ENCODE measurements around the gene CYLD. TPM values are rescaled to one million over a fixed set of nuclear protein-coding genes. Genes with fewer than 3 reads are reported as not detected.

The CYLD gene
- polyA plus RNA-seq, 4 donors = 6.0 to 18.4 (median 7.6) TPM

DNA sequence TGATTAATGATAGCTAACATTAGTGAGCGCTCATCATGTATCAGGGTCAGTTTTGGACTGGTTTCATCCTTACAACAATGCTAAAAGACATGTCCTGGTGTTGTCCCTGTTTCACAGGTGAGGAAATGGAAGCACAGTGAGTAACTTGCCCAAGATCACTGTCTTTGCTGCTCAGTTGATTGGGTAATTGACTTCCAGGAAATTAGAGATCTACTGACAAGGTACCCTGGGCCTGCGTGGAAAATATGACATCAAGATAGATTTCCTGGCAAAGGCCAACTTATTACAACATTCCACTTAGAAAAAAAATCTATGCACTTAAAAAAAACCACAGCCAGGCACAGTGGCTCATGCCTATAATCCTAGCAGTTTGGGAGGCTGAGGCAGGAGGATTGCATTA, 96.3 kb downstream of the CYLD start:
- FAIRE-seq = no peak

DNA sequence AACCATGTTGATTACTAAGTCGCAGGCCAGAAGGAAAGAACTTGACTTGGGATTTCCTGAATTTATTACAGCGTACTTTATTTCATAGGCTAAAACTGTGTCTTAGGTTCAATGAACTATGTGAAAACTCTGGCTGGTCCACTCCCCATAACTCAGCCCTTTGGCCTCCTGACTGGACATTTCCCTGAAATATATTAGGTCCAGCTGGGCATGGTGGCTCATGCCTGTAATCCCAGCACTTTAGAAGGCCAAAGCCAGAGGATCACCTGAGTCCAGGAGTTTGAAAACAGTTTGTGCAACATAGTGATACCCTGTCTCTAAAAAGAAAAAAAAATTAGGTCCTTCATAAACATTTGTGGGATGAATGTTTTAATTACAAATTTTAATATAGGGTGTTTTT, 97.0 kb downstream of the CYLD start:
- Histone ChIP-seq H3K27ac (ENCODE audit: low read depth in 1 of 3, low read length in 2 of 3) (no peak overlapping the region), H3K27me3 (ENCODE audit: control insufficient read depth in 3 of 3, insufficient read depth in 3 of 3, low read length in 3 of 3) (peaks cover 0 to 23% (median 2%) of the 10 kb centered on the region in 3 donors), H3K36me3 (ENCODE audit: control insufficient read depth in 3 of 3, insufficient read depth in 2 of 3, low read depth in 1 of 3, low read length in 3 of 3) (no peaks in the 10 kb centered on the region), H3K4me3 (ENCODE audit: low read depth in 1 of 3, low read length in 3 of 3) (no peak overlapping the region), H3K9me3 (ENCODE audit: control insufficient read depth in 2 of 2, insufficient read depth in 1 of 2, low read depth in 1 of 2, low read length in 1 of 2) (no peaks in the 10 kb centered on the region), H3K4me1 (ENCODE audit: control insufficient read depth in 3 of 3, insufficient read depth in 2 of 3, low read depth in 1 of 3, low read length in 2 of 3) (peaks cover 0 to 4% (median 0%) of the 10 kb centered on the region in 3 donors)
- WGBS, 3 donors = 94 to 98% (median 95%) methylated on average over 2 of the region's 2 CpGs
- DNase-seq (no peak), FAIRE-seq (no peak)

More for the DNA sequence above, 96.3 kb downstream of the CYLD start:
- no peak overlapping the region for H3K27ac ChIP-seq (ENCODE audit: low read depth in 1 of 3, low read length in 2 of 3)
- H3K4me1 ChIP-seq (ENCODE audit: control insufficient read depth in 3 of 3, insufficient read depth in 2 of 3, low read depth in 1 of 3, low read length in 2 of 3) = peaks cover 0 to 4% (median 0%) of the 10 kb centered on the region in 3 donors
- H3K36me3 ChIP-seq (ENCODE audit: control insufficient read depth in 3 of 3, insufficient read depth in 2 of 3, low read depth in 1 of 3, low read length in 3 of 3) = no peaks in the 10 kb centered on the region
- H3K27me3 ChIP-seq (ENCODE audit: control insufficient read depth in 3 of 3, insufficient read depth in 3 of 3, low read length in 3 of 3) = peaks cover 0 to 23% (median 2%) of the 10 kb centered on the region in 3 donors
- H3K4me3 ChIP-seq (ENCODE audit: low read depth in 1 of 3, low read length in 3 of 3) = no peak overlapping the region
- no peak for DNase-seq
- no peaks in the 10 kb centered on the region for H3K9me3 ChIP-seq (ENCODE audit: control insufficient read depth in 2 of 2, insufficient read depth in 1 of 2, low read depth in 1 of 2, low read length in 1 of 2)
- WGBS, 3 donors = 59 to 74% (median 59%) methylated on average over 2 of the region's 2 CpGs

DNA sequence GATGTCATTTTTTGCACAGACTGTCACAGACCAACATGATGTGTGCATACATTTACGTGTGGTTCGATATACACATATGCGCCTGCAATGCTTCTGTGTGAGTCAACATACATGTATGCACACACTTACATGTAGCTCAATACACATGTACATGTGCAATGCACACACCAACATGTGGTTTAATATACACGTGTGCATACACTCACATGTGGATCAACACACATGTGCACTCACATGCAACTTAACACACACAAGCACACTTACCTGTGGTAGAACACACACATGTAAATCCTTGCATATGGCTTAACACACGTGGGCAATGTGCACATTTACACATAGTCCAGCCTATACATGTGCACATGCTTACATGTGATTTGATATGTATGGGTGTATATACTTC, 97.5 kb downstream of the CYLD start:
- Histone ChIP-seq H3K27ac (ENCODE audit: low read depth in 1 of 3, low read length in 2 of 3) (no peak overlapping the region), H3K4me1 (ENCODE audit: control insufficient read depth in 3 of 3, insufficient read depth in 2 of 3, low read depth in 1 of 3, low read length in 2 of 3) (peaks cover 0 to 4% (median 0%) of the 10 kb centered on the region in 3 donors), H3K9me3 (ENCODE audit: control insufficient read depth in 2 of 2, insufficient read depth in 1 of 2, low read depth in 1 of 2, low read length in 1 of 2) (no peaks in the 10 kb centered on the region), H3K4me3 (ENCODE audit: low read depth in 1 of 3, low read length in 3 of 3) (no peak overlapping the region), H3K36me3 (ENCODE audit: control insufficient read depth in 3 of 3, insufficient read depth in 2 of 3, low read depth in 1 of 3, low read length in 3 of 3) (no peaks in the 10 kb centered on the region), H3K27me3 (ENCODE audit: control insufficient read depth in 3 of 3, insufficient read depth in 3 of 3, low read length in 3 of 3) (peaks cover 0 to 21% (median 4%) of the 10 kb centered on the region in 3 donors)
- no peak for FAIRE-seq
- DNase-seq = no peak
- 86 to 92% (median 86%) methylated on average over 5 of the region's 5 CpGs for WGBS, 3 donors

DNA sequence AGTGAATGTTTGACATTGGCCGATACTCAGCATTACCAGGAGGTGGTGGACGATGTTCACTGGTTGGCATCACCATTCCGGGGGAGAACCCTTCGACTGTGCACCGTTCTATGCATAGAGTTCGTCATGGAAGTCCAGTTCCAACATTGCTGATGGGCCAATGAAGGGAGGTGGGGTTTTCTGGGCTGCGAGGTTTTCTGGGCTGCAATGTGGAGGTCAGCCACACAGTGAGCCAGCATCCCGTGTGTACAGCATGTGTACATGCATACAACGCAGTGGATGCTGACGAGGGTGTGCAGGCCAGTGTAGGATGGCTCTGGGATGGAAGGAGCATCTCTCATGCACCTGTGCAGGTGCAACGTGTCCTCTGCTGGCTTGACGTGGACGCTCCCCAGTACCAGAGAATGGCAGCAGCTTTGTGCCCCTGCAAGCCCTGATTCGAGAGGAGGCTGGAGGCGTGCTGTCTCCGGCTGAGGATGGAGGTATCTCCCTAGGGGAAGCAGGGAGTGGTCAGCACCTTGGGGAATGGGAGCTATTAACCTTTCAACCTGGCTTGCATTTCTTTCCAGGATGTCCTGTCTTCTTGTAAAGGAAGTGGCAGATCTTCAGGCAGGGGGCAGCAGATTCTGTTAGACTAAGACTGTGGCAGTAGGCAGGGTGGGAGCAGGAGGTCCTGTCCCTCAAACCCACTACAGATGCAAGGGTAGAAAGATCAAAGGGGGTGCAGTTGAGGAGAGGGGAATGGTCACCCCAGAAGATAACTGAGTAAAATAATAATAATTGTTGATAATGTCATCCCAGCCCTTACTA, 98.2 kb downstream of the CYLD start:
- Histone ChIP-seq H3K27me3 (ENCODE audit: control insufficient read depth in 3 of 3, insufficient read depth in 3 of 3, low read length in 3 of 3) (peaks cover 0 to 20% (median 5%) of the 10 kb centered on the region in 3 donors), H3K36me3 (ENCODE audit: control insufficient read depth in 3 of 3, insufficient read depth in 2 of 3, low read depth in 1 of 3, low read length in 3 of 3) (no peaks in the 10 kb centered on the region), H3K27ac (ENCODE audit: low read depth in 1 of 3, low read length in 2 of 3) (no peak overlapping the region), H3K4me1 (ENCODE audit: control insufficient read depth in 3 of 3, insufficient read depth in 2 of 3, low read depth in 1 of 3, low read length in 2 of 3) (peaks cover 0 to 4% (median 3%) of the 10 kb centered on the region in 3 donors), H3K4me3 (ENCODE audit: low read depth in 1 of 3, low read length in 3 of 3) (no peak overlapping the region), H3K9me3 (ENCODE audit: control insufficient read depth in 2 of 2, insufficient read depth in 1 of 2, low read depth in 1 of 2, low read length in 1 of 2) (no peaks in the 10 kb centered on the region)
- DNase-seq (no peak), FAIRE-seq (no peak)
- 85 to 90% (median 88%) methylated on average over 16 of the region's 16 CpGs for WGBS, 3 donors

DNA sequence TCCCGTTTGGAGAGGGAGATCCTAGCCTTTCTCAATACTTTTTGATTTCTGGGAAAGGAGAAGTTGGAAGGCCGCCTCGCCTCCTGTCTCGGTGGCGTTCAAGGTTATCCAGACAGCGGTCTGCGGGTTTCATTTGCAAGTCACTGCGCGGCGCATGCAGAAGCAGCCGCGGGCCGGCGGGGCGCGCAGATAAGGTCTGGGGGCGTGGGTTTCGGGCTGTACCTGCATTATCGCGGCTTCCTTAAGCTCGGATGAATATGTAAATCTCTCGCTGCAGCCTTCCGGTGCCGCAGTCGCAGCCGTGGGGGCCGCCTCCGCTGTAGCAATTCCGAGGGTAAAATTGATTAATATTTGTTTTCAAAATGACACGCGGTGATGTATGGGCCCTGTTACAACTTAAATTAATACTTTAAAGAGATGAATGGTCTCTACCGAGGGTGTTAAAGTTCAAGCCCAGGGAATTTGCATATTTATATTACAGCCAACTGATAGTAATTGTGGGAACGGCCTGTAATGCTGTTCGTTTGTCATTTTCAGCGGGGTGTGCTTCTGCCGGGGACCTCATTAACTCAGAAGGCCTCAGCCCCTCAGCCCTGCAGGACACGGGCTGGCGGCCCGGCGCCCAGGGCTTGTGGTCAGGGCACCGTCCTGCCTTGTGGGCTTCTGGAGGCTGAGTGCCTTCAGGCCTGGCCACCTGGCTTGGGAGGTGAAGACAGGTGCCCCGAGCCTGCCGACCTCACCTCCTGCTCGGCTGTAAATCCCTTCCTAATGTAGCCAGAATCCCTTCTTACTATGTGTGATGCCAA, 99.4 kb downstream of the CYLD start:
- WGBS, 3 donors = 9 to 13% (median 11%) methylated on average over 44 of the region's 44 CpGs
- DNase-seq = peak; percentile 10 to 40

DNA sequence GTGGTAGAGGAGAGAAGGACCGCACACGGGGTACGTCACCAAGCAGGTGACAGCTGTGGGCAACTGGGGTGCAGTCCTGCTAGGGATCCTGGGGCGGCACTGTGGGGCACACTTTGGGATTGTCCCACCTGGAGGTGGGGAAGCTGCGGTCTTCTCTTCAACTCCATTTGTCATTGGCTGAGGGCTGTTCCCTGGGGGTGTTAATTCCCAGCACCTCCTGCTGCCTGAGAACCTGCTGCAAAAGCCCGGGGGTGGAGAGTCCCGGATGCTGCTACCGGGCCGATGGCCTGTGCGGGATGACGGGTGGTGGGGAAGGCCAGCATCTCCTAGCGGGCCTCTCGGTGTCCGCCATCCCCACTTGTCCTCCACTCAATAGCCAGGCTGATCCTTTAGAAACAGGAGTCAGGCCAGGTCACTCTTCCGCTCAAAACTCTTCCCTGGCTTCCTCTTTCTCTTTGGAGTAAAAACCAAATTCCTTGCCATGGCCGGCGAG, 100.2 kb downstream of the CYLD start:
- no peaks in the 10 kb centered on the region for H3K36me3 ChIP-seq (ENCODE audit: control insufficient read depth in 3 of 3, insufficient read depth in 2 of 3, low read depth in 1 of 3, low read length in 3 of 3)
- H3K27ac ChIP-seq (ENCODE audit: low read depth in 1 of 3, low read length in 2 of 3) = no peak overlapping the region
- no peak for DNase-seq
- peaks cover 0 to 4% (median 3%) of the 10 kb centered on the region in 3 donors for H3K4me1 ChIP-seq (ENCODE audit: control insufficient read depth in 3 of 3, insufficient read depth in 2 of 3, low read depth in 1 of 3, low read length in 2 of 3)
- WGBS, 3 donors = 88 to 95% (median 91%) methylated on average over 17 of the region's 17 CpGs
- no peak overlapping the region for H3K4me3 ChIP-seq (ENCODE audit: low read depth in 1 of 3, low read length in 3 of 3)
- H3K27me3 ChIP-seq (ENCODE audit: control insufficient read depth in 3 of 3, insufficient read depth in 3 of 3, low read length in 3 of 3) = peaks cover 0 to 20% (median 5%) of the 10 kb centered on the region in 3 donors
- FAIRE-seq = no peak
- H3K9me3 ChIP-seq (ENCODE audit: control insufficient read depth in 2 of 2, insufficient read depth in 1 of 2, low read depth in 1 of 2, low read length in 1 of 2) = no peaks in the 10 kb centered on the region

More for the DNA sequence above, 99.4 kb downstream of the CYLD start:
- peaks cover 0 to 4% (median 3%) of the 10 kb centered on the region in 3 donors for H3K4me1 ChIP-seq (ENCODE audit: control insufficient read depth in 3 of 3, insufficient read depth in 2 of 3, low read depth in 1 of 3, low read length in 2 of 3)
- H3K9me3 ChIP-seq (ENCODE audit: control insufficient read depth in 2 of 2, insufficient read depth in 1 of 2, low read depth in 1 of 2, low read length in 1 of 2) = no peaks in the 10 kb centered on the region
- H3K27ac ChIP-seq (ENCODE audit: low read depth in 1 of 3, low read length in 2 of 3) = no peak overlapping the region
- H3K36me3 ChIP-seq (ENCODE audit: control insufficient read depth in 3 of 3, insufficient read depth in 2 of 3, low read depth in 1 of 3, low read length in 3 of 3) = no peaks in the 10 kb centered on the region
- no peak for FAIRE-seq
- peaks cover 0 to 20% (median 5%) of the 10 kb centered on the region in 3 donors for H3K27me3 ChIP-seq (ENCODE audit: control insufficient read depth in 3 of 3, insufficient read depth in 3 of 3, low read length in 3 of 3)
- H3K4me3 ChIP-seq (ENCODE audit: low read depth in 1 of 3, low read length in 3 of 3) = peak overlapping the region in 1 of 3 donors; percentile 10

DNA sequence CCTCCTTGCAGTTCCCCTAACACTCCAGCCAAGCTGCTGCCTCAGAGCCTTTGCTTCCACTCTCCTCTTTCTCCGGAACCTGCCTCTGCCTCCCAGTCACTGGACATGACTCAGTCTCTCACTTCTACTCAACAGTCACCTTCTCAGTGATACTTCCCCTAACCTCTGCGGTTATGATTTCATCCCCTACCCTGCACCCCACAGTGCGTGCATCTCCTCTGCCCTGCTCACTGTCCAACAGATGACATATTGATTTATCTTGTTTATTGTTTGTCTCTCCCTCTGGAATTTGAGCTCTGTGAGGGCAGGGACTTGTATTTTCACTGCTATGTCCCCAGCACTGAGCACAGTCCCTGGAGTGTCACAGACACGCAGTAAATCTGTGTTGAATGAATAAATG, 100.7 kb downstream of the CYLD start:
- DNase-seq = no peak
- H3K9me3 ChIP-seq (ENCODE audit: control insufficient read depth in 2 of 2, insufficient read depth in 1 of 2, low read depth in 1 of 2, low read length in 1 of 2) = no peaks in the 10 kb centered on the region
- H3K27me3 ChIP-seq (ENCODE audit: control insufficient read depth in 3 of 3, insufficient read depth in 3 of 3, low read length in 3 of 3) = peaks cover 0 to 20% (median 5%) of the 10 kb centered on the region in 3 donors
- H3K36me3 ChIP-seq (ENCODE audit: control insufficient read depth in 3 of 3, insufficient read depth in 2 of 3, low read depth in 1 of 3, low read length in 3 of 3) = no peaks in the 10 kb centered on the region
- H3K27ac ChIP-seq (ENCODE audit: low read depth in 1 of 3, low read length in 2 of 3) = no peak overlapping the region
- H3K4me3 ChIP-seq (ENCODE audit: low read depth in 1 of 3, low read length in 3 of 3) = no peak overlapping the region
- FAIRE-seq = no peak
- WGBS, 3 donors = 77 to 86% (median 79%) methylated on average over 4 of the region's 4 CpGs
- peaks cover 0 to 4% (median 3%) of the 10 kb centered on the region in 3 donors for H3K4me1 ChIP-seq (ENCODE audit: control insufficient read depth in 3 of 3, insufficient read depth in 2 of 3, low read depth in 1 of 3, low read length in 2 of 3)

DNA sequence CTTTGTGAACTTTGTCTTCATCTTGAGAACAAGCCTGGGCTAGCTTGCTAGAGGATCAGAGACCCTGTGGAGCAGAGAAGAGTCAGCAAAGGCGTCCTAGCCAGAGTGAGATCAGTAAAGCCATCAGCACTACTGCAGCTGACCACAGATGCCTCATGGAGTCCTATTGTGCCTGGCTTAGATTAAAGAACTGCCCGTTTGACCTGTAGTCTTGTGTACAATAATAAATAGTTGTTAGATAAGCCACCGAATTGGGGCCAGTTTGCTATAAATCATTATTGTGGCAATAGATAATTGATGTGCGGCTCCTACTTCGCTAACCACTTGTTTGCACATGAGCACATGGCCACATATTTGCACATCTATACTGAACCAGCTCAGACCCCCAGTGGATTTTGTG, 103.0 kb downstream of the CYLD start:
- Histone ChIP-seq H3K4me3 (ENCODE audit: low read depth in 1 of 3, low read length in 3 of 3) (no peak overlapping the region), H3K27me3 (ENCODE audit: control insufficient read depth in 3 of 3, insufficient read depth in 3 of 3, low read length in 3 of 3) (peaks cover 0 to 18% (median 5%) of the 10 kb centered on the region in 3 donors), H3K9me3 (ENCODE audit: control insufficient read depth in 2 of 2, insufficient read depth in 1 of 2, low read depth in 1 of 2, low read length in 1 of 2) (no peaks in the 10 kb centered on the region), H3K27ac (ENCODE audit: low read depth in 1 of 3, low read length in 2 of 3) (no peak overlapping the region), H3K36me3 (ENCODE audit: control insufficient read depth in 3 of 3, insufficient read depth in 2 of 3, low read depth in 1 of 3, low read length in 3 of 3) (no peaks in the 10 kb centered on the region), H3K4me1 (ENCODE audit: control insufficient read depth in 3 of 3, insufficient read depth in 2 of 3, low read depth in 1 of 3, low read length in 2 of 3) (peaks cover 0 to 4% (median 3%) of the 10 kb centered on the region in 3 donors)
- FAIRE-seq (no peak), DNase-seq (no peak)
- WGBS, 3 donors = 20 to 46% (median 30%) methylated on average over 5 of the region's 5 CpGs
